Muscle layer of colon (tissue), 2 donors: ENCODE data around the gene TRIM2.

Source experiments
- H3K27ac ChIP-seq: one replicate; pipeline ENCODE4 v1.7.0; 2013; ENCODE audit warnings: low read depth, mild to moderate bottlenecking, low read length, moderate library complexity
- H3K27me3 ChIP-seq, 2 donors: one replicate each; pipeline ENCODE4 v1.7.0; 2013; ENCODE audit warnings: low read length in 2 of 2, mild to moderate bottlenecking in 2 of 2; ENCODE audit not compliant: insufficient read depth in 2 of 2, control insufficient read depth in 1 of 2
- H3K36me3 ChIP-seq: one replicate; pipeline ENCODE4 v1.7.0; 2013; ENCODE audit warnings: mild to moderate bottlenecking, low read length; ENCODE audit not compliant: insufficient read depth
- H3K4me1 ChIP-seq: one replicate; pipeline ENCODE4 v1.7.0; 2013; ENCODE audit warnings: mild to moderate bottlenecking, low read length; ENCODE audit not compliant: insufficient read depth
- H3K4me3 ChIP-seq, 2 donors: one replicate each; pipeline ENCODE4 v1.7.0; 2013; ENCODE audit warnings: low read length in 2 of 2, low read depth in 1 of 2, mild to moderate bottlenecking in 1 of 2, moderate library complexity in 1 of 2
- H3K9ac ChIP-seq: one replicate; pipeline ENCODE4 v1.7.0; 2013; ENCODE audit warnings: low read length
- H3K9me3 ChIP-seq: one replicate; pipeline ENCODE4 v1.7.0; 2013; ENCODE audit warnings: mild to moderate bottlenecking, low read length
- donor health status: abdominal sarcoma.
- donor health status: Adenocarcinoma of cecum.

TRIM2 gene

DNA sequence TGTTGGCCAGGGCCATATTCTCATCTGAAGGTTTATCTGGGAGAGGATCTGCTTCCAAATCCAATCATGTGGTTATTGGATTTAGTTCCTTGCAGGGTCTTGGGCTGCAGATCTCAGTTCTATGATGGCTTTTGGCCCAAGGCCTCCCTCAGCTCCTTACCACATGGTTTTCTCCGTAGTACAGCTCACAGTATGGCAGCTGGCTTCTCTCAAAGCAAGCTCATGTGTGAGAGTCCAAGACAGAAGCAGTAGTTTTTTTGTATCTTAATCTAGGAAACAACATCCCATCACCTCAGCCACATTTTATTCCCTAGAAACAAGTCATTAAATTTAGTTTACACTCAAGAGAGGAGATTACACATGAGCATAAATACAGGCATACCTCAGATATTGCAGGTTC, 164.8 kb downstream of the TRIM2 start:
- H3K4me1 ChIP-seq, result no peaks in the 10 kb centered on the region
- H3K27me3 ChIP-seq, result no peaks in the 10 kb centered on the region
- H3K4me3 ChIP-seq, result no peak overlapping the region
- H3K9me3 ChIP-seq, result no peaks in the 10 kb centered on the region
- no peak overlapping the region for H3K9ac ChIP-seq
- no peaks in the 10 kb centered on the region for H3K36me3 ChIP-seq
- H3K27ac ChIP-seq, result no peak overlapping the region

DNA sequence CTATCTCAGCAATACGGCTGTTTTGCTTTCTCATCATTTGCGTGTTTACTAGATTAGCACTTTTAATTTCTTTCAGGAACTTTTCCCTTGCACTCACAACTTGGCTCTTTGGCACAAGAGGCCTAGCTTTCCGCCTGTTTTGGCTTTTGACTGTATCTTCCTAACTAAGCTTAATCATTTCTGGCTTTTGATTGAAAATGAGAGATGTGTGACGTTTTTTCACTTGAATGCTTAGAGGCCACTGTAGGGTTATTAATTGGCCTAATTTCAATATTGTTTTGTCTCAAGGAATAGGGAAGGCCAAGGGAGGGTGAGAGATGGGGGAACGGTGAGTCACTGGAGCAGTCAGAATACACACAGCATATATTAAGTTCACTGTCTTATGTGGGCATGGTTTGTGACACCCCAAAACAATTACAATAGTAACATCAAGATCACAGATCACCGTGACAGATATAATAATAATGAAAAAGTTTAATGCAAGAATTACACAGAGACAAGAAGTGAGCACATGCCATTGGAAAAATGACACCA, 167.5 kb downstream of the TRIM2 start:
- Histone ChIP-seq H3K27me3 (no peaks in the 10 kb centered on the region), H3K27ac (no peak overlapping the region), H3K4me3 (no peak overlapping the region), H3K9ac (no peak overlapping the region), H3K36me3 (no peaks in the 10 kb centered on the region), H3K9me3 (no peaks in the 10 kb centered on the region), H3K4me1 (no peaks in the 10 kb centered on the region)

DNA sequence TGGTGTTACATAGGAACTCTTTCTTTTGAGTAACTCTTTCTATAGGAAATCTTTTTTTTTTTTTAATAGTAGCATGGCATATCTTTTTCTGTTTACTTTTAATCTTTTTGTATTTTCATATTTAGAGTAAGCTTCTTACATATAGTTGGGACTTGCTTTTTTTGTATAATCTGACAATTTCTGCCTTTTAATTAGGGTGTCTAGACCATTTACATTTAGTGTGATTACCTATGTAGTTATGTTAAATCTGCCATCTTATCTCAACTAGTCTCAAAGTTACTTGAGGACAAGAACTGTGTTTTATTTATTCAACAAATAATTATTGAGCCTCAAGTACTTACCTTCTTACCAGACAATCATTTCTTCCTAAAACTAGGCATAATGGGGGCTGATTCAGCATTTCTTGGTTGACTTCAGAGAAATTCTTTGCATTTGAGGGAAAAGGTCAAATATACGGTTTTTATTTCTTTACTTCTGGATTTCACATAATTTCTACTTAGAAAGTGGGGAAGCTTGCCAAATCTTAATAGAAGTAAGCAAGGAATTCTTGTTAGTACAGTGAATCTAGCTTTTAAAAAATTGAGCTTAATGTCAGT, 168.8 kb downstream of the TRIM2 start:
- Histone ChIP-seq H3K4me3 (no peak overlapping the region), H3K4me1 (no peaks in the 10 kb centered on the region), H3K9ac (no peak overlapping the region), H3K9me3 (no peaks in the 10 kb centered on the region), H3K27me3 (no peaks in the 10 kb centered on the region), H3K27ac (no peak overlapping the region), H3K36me3 (no peaks in the 10 kb centered on the region)

DNA sequence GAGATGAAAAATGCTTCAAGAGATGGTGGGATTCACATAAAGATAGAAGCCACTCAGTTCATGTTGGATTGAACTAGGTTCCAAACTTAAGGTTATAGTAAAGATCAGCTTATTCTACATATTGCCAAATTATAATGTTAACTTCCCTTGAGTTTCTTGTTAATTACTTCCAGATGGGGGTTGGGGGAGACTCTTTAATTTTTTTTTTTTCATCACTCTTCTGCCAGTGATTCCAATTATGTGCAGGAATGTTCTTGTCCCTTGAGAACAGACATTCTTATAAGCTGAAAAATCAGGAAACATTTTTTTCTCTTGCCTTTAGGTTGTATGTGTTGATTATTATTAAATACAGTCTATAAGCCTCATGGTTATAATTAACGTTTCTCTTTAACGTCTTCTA, 170.2 kb downstream of the TRIM2 start:
- Histone ChIP-seq H3K9me3 (no peaks in the 10 kb centered on the region), H3K27ac (no peak overlapping the region), H3K27me3 (no peaks in the 10 kb centered on the region), H3K4me1 (no peaks in the 10 kb centered on the region), H3K4me3 (no peak overlapping the region), H3K9ac (no peak overlapping the region), H3K36me3 (no peaks in the 10 kb centered on the region)

DNA sequence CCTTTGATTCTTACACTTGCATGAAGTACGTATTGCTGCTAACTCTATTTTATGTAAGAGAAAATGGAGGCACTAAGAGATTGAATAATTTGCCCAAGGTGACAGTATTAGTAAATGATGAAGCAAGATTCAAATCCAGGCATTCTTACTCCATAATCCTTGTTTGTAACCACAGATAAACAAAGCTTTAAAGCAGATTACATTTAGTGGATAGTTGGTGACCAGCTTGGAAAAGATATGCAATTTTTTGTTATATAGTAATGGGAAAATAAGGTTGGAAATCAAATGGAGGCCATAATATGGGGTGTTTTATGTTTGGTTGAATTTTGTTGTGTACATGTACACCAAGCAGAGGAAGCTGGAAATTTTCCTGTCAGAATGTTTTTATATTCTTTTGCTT, 171.1 kb downstream of the TRIM2 start:
- Histone ChIP-seq H3K36me3 (no peaks in the 10 kb centered on the region), H3K4me1 (no peaks in the 10 kb centered on the region), H3K4me3 (no peak overlapping the region), H3K9me3 (no peaks in the 10 kb centered on the region), H3K27me3 (no peaks in the 10 kb centered on the region), H3K27ac (no peak overlapping the region), H3K9ac (no peak overlapping the region)

DNA sequence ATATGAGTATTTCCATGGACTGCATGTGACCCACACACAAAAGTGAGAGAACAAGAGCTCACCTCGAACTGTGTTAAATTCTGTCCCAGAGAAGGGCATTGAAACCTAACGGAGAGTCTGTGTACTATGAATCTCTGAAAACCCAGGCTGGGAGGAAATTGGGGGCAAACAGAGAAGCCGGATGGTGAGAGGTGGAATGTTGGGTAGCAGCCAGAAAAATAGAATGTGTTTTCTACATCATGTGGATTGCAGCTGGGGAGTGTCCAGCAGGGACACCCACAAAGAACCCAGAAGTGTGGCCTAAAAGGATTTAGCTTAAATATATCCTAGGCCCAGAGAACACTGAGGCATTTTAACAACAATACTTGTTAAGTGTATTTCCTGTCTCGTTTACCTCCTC, 178.9 kb downstream of the TRIM2 start:
- Histone ChIP-seq H3K36me3 (no peaks in the 10 kb centered on the region), H3K27ac (no peak overlapping the region), H3K9me3 (no peaks in the 10 kb centered on the region)

DNA sequence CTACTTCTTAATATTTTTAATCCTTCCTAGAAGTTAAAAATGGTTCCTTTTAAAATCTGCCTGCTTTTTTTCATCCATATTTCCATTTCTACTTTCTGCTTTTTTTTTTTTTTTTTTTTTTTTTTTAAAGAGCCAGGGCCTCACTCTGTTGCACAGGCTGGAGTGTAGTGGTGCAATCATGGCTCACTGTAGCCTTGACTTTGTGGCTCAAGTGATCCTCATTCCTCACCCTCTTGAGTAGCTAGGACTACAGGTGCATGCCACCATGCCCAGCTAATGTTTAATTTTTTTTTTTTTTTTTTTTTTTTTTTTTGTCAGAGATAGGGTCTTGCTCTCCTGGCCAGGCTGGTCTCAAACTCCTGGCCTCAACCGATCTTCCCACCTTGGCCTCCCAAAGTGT, 179.9 kb downstream of the TRIM2 start:
- H3K36me3 ChIP-seq, result no peaks in the 10 kb centered on the region

More for the DNA sequence above, 178.9 kb downstream of the TRIM2 start:
- Histone ChIP-seq H3K4me1 (no peaks in the 10 kb centered on the region), H3K27me3 (no peaks in the 10 kb centered on the region), H3K9ac (no peak overlapping the region), H3K4me3 (no peak overlapping the region)

DNA sequence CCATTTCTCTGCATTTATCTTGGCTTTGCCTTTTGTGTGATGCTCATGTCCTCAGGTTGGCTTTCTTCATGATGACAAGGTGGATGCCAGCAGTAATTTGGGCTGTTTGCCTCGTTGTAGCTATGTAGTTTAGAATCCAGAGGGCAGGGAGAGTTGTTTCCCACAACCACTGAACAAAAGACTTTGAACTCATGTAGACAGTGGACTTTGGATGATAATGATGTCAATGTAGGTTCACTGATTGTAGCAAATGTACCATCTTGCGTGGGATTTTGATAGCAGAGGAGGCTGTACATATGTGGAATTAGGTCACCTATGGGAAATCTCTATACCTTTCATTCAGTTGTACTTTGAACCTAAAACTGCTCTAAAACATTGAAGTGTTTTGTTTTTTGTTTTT, 181.5 kb downstream of the TRIM2 start:
- Histone ChIP-seq H3K4me1 (no peaks in the 10 kb centered on the region), H3K36me3 (no peaks in the 10 kb centered on the region), H3K27ac (no peak overlapping the region), H3K27me3 (no peaks in the 10 kb centered on the region), H3K4me3 (no peak overlapping the region), H3K9me3 (no peaks in the 10 kb centered on the region), H3K9ac (no peak overlapping the region)

More for the DNA sequence above, 179.9 kb downstream of the TRIM2 start:
- Histone ChIP-seq H3K4me3 (no peak overlapping the region), H3K27ac (no peak overlapping the region), H3K4me1 (no peaks in the 10 kb centered on the region), H3K9ac (no peak overlapping the region), H3K9me3 (no peaks in the 10 kb centered on the region), H3K27me3 (no peaks in the 10 kb centered on the region)

DNA sequence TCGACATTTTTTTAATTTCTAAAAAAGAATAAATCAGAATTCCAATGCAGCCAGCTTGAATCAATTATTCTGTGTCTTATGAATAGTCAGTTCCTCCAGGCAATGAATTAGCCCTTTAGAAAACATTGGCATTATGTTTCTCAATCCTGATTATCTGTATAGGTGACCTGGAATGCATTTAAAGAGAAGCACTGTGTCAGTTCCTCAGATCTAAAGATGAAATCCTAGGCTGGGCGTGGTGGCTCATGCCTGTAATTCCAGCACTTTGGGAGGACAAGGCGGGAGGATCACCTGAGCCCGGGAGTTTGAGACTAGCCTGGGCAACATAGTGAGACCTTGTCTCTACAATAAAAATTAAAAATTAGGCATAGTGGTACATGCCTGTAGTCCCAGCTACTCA, 183.7 kb downstream of the TRIM2 start:
- no peak overlapping the region for H3K4me3 ChIP-seq
- no peaks in the 10 kb centered on the region for H3K27me3 ChIP-seq
- H3K9me3 ChIP-seq, result no peaks in the 10 kb centered on the region
- no peak overlapping the region for H3K9ac ChIP-seq
- no peak overlapping the region for H3K27ac ChIP-seq
- H3K4me1 ChIP-seq, result no peaks in the 10 kb centered on the region
- H3K36me3 ChIP-seq, result no peaks in the 10 kb centered on the region
